Forelimb muscle (tissue), 1 donor: ENCODE measurements around the gene DLL3. TPM values are rescaled to one million over a fixed set of nuclear protein-coding genes. Genes with fewer than 3 reads are reported as not detected.
A peak's percentile ranks its signal among the peaks of the same experiment; 100 is the strongest.
"Not testable (repeated sequence)": the region's sequence is repeated elsewhere in the genome, so short reads cannot be mapped to it uniquely, and the experiment has no call there.

Experiments used
- DNase-seq: peaks from one replicate; pipeline ENCODE4 v3.0.0-alpha.2; 2013; ENCODE audit warnings: low read depth
- polyA plus RNA-seq: library from polyadenylated mRNA; unstranded; fragments of 120-200 nt; gene quantifications from one replicate; pipeline ENCODE4 v1.2.1, GENCODE V29; 2013; ENCODE audit not compliant: insufficient read length

DLL3 gene, protein sequence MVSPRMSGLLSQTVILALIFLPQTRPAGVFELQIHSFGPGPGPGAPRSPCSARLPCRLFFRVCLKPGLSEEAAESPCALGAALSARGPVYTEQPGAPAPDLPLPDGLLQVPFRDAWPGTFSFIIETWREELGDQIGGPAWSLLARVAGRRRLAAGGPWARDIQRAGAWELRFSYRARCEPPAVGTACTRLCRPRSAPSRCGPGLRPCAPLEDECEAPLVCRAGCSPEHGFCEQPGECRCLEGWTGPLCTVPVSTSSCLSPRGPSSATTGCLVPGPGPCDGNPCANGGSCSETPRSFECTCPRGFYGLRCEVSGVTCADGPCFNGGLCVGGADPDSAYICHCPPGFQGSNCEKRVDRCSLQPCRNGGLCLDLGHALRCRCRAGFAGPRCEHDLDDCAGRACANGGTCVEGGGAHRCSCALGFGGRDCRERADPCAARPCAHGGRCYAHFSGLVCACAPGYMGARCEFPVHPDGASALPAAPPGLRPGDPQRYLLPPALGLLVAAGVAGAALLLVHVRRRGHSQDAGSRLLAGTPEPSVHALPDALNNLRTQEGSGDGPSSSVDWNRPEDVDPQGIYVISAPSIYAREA
- polyA plus RNA-seq: 0.10 TPM

DNA sequence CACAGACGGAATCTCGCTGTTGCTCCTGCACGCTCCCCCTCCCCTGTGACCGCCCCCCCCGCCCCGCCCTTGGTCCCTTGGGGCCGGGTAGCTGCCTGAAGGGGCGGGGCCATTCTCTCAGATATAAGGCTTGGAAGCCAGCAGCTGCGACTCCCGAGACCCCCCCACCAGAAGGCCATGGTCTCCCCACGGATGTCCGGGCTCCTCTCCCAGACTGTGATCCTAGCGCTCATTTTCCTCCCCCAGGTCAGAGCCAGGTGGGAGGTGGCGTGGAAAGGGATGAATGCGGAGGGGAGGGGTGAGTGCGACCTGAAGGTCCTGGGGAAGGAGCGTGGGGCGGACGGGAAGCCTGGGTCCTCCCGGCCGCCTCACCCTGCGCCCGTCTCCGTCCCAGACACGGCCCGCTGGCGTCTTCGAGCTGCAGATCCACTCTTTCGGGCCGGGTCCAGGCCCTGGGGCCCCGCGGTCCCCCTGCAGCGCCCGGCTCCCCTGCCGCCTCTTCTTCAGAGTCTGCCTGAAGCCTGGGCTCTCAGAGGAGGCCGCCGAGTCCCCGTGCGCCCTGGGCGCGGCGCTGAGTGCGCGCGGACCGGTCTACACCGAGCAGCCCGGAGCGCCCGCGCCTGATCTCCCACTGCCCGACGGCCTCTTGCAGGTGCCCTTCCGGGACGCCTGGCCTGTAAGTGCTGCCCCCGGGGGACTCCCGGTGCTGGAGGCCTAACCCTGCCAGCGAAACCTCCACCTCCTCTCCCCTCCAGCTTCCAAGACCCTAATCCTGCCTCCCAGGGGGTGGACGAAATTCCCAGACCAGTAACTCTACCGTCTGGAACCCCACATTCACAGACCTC is at the start of gene DLL3:
TSS of gene DLL3 (plus strand) at position 150 of the 845 bp plus-strand sequence. CDS start at position 178, 28 bp downstream.
- DNase-seq: no peak

DNA sequence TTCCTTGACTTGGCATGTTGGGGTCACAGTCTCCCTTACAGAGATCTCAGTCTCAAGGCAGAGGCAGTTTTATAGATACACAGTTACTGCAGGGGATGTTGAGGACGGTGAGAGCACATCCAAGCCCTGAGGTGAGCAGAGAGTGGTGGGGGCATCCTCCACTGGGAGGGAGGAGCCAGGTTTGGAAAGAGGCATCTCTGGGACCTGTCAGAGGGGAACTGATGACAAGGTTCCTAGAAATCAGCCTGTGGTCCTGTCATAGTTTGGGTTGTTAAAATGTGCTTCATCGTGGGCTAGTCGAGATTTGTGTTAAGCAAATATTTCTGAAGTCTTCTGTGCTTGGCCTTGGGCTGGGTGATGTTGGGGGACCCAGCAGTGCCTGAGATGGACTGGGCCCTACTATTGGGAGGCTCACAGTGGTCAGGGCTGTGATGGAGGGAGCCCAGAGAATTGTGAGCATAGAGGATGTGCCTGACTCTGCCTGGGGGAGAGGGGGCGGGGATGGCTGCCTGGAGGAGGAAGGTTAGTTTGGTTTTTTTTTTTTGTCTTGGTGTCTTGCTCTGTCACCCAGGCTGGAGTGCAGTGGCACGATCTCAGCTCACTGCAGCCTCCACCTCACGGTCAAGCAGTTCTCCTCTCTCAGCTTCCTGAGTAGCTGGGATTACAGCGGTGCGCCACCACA is 49.5 kb upstream of the DLL3 start:
- DNase-seq: no peak

DNA sequence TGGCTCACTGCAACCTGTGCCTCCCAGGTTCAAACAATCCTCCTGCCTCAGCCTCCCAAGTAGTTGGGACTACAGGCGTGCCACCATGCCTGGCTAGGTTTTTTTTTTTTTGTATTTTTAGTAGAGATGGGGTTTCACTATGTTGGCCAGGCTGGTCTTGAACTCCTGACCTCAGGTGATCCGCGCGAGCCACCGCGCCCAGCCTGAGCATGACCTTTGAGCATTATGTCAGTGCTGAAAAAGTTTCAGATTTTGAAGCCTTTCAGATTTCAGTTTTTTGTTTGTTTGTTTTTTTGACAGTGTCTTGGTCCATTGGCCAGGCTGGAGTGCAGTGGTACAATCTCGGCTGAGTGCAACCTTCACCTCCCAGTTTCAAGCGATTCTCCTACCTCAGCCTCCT is 47.5 kb upstream of the DLL3 start:
- not testable (repeated sequence) for DNase-seq

DNA sequence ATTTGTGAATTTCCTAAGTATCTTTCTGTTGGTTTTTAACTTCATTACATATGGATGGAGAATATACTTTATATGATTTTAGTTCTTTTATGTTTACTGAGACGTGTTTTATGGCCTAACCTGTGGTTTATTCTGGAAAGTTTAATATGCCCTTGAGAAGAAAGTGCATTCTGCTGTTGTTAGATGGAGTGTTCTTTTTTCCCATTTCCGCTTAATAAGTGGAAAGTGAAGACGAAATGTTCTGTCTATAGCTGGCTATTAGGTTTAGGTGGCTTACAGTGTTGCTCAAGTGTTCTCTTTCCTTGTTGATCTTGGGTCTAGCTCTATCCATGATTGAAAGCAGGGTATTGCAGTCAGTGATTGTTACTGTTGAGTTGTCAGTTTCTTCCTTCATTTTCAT is 35.3 kb upstream of the DLL3 start:
- DNase-seq: no peak

DNA sequence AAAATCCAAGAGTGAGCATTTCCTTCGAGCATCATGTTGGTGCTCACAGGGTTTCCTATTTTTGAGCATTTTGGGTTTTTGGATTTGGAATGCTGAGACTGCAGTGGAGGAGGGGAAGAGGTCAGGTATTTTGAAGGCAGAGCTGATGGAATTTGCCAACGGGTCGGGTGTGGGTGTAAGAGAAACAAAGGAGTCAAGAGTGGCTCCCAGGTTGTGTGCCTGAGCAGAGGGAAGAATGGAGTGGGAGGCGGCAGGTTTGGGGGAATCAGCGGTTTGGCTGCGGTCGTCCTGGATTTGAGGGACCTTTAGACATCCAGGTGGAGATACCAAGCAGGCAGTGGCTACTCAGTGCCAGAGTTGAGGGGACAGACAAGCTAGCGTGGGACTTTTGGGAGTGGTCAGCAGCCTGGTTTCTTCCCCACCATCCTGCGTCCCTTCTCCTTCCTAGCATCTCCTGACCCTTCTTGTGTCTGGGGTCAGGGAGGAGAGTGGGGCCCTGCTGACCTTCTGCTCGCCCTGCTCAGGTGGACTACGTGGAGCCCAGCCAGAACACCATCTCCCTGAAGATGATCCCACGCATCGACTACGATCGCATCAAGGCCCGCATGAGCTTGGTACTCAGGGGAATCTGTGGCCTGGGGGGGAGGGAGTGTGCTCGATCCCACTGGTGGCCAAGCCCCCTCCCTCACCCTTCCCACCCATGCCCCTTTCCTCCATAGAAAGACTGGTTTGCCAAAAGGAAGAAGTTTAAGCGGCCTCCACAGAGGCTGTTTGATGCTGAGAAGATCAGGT is 32.6 kb upstream of the DLL3 start:
- DNase-seq: no peak

- no peak for DNase-seq
Measured at GRCh38 chr19:39467941-39468340, 30.8 kb upstream of the DLL3 start.

- no peak for DNase-seq
Measured at GRCh38 chr19:39469036-39469435, 29.7 kb upstream of the DLL3 start.

GRCh38 chr19:39469567-39469966 is 29.2 kb upstream of the DLL3 start:
- no peak for DNase-seq

GRCh38 chr19:39470724-39471339 is 27.9 kb upstream of the DLL3 start:
- DNase-seq: no peak

GRCh38 chr19:39471756-39472536 is 26.8 kb upstream of the DLL3 start:
- no peak for DNase-seq

DNA sequence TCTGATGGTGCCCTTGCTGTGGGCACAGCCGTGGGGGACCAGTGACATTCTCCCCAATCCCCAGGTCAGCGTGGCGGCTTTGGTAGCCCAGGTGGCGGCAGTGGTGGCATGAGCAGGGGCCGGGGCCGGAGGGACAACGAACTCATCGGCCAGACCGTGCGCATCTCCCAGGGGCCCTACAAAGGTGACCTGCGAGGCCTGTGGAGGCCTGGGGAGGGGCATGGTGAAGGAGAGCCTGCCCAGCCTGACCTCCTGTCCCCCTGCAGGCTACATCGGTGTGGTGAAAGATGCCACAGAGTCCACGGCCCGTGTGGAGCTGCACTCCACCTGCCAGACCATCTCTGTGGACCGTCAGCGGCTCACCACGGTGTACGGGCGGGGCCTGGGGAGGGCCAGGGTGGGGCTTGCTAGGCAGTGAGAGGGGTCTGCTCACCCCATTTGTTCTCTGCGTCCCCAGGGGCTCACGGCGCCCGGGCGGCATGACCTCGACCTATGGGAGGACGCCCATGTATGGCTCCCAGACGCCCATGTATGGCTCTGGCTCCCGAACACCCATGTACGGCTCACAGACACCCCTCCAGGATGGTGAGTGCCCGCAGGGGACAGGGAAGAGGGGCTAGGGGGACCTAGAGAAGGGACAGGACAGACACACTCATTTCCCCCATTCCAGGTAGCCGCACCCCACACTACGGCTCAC is 25.9 kb upstream of the DLL3 start:
- DNase-seq: no peak

DNA sequence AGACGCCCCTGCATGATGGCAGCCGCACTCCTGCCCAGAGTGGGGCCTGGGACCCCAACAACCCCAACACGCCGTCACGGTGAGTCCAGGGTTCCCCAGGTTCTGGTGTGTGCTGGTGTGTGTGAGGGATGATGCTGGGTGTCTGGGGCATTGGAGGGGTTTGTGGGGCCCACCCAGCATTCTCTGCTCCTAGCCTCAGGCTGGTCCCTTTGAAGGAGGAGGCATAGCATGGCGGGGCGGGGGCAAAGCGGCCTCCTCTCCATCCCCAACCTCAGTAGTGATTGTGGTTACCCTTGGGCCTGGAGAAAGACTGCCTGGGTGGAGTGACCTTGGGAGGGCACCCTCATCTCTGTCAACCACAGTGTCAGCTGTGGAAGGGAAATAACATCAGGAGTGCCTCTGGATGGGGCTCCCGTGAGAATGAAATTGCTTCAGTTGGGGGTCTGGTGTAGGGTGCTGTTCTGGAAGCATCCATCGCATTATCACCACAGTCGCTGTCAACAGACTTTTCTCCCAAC is 25.2 kb upstream of the DLL3 start:
- no peak for DNase-seq

GRCh38 chr19:39474139-39474620 is 24.6 kb upstream of the DLL3 start:
- DNase-seq: no peak

GRCh38 chr19:39475748-39476147 is 23.0 kb upstream of the DLL3 start:
- no peak for DNase-seq

GRCh38 chr19:39479319-39479801 is 19.4 kb upstream of the DLL3 start:
- DNase-seq: not testable (repeated sequence)

GRCh38 chr19:39479916-39480315 is 18.8 kb upstream of the DLL3 start:
- no peak for DNase-seq

- peak; percentile 75 for DNase-seq
Measured at GRCh38 chr19:39480337-39481228, 18.2 kb upstream of the DLL3 start, which contains the start of gene TIMM50. TIMM50 (plus strand) TSS chr19:39480838; CDS start chr19:39480854, 16 bp downstream.

DNA sequence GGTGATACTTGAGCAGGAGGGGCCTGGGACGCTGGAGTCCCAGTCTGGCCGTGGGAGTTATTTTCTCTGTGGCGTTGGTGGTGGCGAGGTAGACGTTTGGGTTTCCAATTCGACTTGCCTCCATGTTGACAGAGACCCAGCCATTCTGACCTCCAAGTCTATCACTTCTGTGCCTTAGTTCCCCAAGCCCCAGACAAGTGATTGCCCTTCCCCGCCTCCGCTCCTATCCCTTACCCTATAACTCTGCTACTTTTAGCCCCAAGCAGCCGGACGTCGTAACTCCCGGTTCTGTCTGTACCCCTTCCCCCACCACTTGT is 17.6 kb upstream of the DLL3 start:
- no peak for DNase-seq
